Hematopoietic multipotent progenitor cell treated with erythropoietin and hydrocortisone succinate and interleukin-3 and kit ligand, for 15 days (in vitro differentiated cells): ENCODE data around the gene NPBWR2.

Experiments used
- DNase-seq: peaks from one replicate; pipeline ENCODE4 v3.0.0-alpha.2; 2015; ENCODE audit warnings: low spot score

NPBWR2 gene

GRCh38 chr20:64055893-64056638 is 51.3 kb downstream of the NPBWR2 start:
- DNase-seq = no peak

GRCh38 chr20:64055396-64055892 is 51.9 kb downstream of the NPBWR2 start:
- no peak for DNase-seq

- DNase-seq = no peak
Observed at GRCh38 chr20:64053841-64054661, 53.3 kb downstream of the NPBWR2 start.
